ENCODE measurements around the gene NEK6.

NEK6 gene

GRCh38 chr9:124261736-124262648, 4.2 kb downstream of the NEK6 start:
- DNase-seq (ENCODE audit: low read depth): no peak

GRCh38 chr9:124262649-124262972, 4.9 kb downstream of the NEK6 start:
- DNase-seq (ENCODE audit: low read depth): no peak

GRCh38 chr9:124263213-124263612, 5.5 kb downstream of the NEK6 start:
- DNase-seq (ENCODE audit: low read depth): no peak

- no peak for DNase-seq (ENCODE audit: low read depth)
These were observed 6.2 kb downstream of the NEK6 start for GRCh38 chr9:124263800-124264426.

GRCh38 chr9:124264823-124265233, 7.1 kb downstream of the NEK6 start:
- no peak for DNase-seq (ENCODE audit: low read depth)

- no peak for DNase-seq (ENCODE audit: low read depth)
These were observed 7.8 kb downstream of the NEK6 start for GRCh38 chr9:124265551-124265950.

- DNase-seq (ENCODE audit: low read depth): no peak
These were observed 8.5 kb downstream of the NEK6 start for GRCh38 chr9:124266139-124266825.

- no peak for DNase-seq (ENCODE audit: low read depth)
These were observed 9.1 kb downstream of the NEK6 start for GRCh38 chr9:124266826-124267201.

- DNase-seq (ENCODE audit: low read depth): no peak
These were observed 9.6 kb downstream of the NEK6 start for GRCh38 chr9:124267271-124267807.

GRCh38 chr9:124268248-124268647, 10.5 kb downstream of the NEK6 start:
- no peak for DNase-seq (ENCODE audit: low read depth)

- no peak for DNase-seq (ENCODE audit: low read depth)
These were observed 10.9 kb downstream of the NEK6 start for GRCh38 chr9:124268661-124269060.

- DNase-seq (ENCODE audit: low read depth): no peak
These were observed 11.8 kb downstream of the NEK6 start for GRCh38 chr9:124269556-124269955.

GRCh38 chr9:124270504-124271335, 13.0 kb downstream of the NEK6 start:
- no peak for DNase-seq (ENCODE audit: low read depth)

- DNase-seq (ENCODE audit: low read depth): no peak
These were observed 13.9 kb downstream of the NEK6 start for GRCh38 chr9:124271660-124272059.

GRCh38 chr9:124272118-124272517, 14.4 kb downstream of the NEK6 start:
- no peak for DNase-seq (ENCODE audit: low read depth)

GRCh38 chr9:124272979-124273378, 15.2 kb downstream of the NEK6 start:
- DNase-seq (ENCODE audit: low read depth): no peak

- no peak for DNase-seq (ENCODE audit: low read depth)
These were observed 15.8 kb downstream of the NEK6 start for GRCh38 chr9:124273427-124274160.

- no peak for DNase-seq (ENCODE audit: low read depth)
These were observed 16.5 kb downstream of the NEK6 start for GRCh38 chr9:124274226-124274625.

- DNase-seq (ENCODE audit: low read depth): no peak
These were observed 17.0 kb downstream of the NEK6 start for GRCh38 chr9:124274738-124275137.

- DNase-seq (ENCODE audit: low read depth): no peak
These were observed 19.7 kb downstream of the NEK6 start for GRCh38 chr9:124277420-124277819.

- DNase-seq (ENCODE audit: low read depth): no peak
These were observed 20.3 kb downstream of the NEK6 start for GRCh38 chr9:124278054-124278540.
